ENCODE results near the gene AP1S2. TPM values are rescaled to one million over a fixed set of nuclear protein-coding genes. Genes with fewer than 3 reads are reported as not detected.
A peak's percentile ranks its signal among the peaks of the same experiment; 100 is the strongest.

Gene AP1S2
- total and polyA plus RNA-seq, 10 donors = 23.3 to 133 (median 64.7) TPM

DNA sequence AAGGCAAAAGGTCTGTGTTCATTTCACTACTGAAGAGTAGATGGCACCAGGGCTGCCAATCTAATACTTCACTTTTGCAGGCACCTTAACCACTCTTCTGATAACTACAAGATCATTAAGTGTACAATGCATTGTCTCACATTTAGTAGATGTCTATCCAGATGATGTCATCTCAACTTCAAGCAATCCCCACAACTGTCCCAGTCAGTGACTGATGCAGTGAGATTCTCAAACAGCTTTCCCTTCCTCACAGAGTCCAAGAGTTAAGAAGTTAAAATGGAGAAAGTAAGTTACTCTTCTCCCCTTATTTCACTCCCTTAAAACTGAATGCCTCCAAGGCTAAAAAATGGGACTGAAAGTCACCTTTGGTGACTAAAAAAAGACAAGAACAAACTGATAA lies 10.7 kb downstream of the AP1S2 start:
- peaks cover 0 to 54% (median 3%) of the 10 kb centered on the region in 6 donors for H3K36me3 ChIP-seq

DNA sequence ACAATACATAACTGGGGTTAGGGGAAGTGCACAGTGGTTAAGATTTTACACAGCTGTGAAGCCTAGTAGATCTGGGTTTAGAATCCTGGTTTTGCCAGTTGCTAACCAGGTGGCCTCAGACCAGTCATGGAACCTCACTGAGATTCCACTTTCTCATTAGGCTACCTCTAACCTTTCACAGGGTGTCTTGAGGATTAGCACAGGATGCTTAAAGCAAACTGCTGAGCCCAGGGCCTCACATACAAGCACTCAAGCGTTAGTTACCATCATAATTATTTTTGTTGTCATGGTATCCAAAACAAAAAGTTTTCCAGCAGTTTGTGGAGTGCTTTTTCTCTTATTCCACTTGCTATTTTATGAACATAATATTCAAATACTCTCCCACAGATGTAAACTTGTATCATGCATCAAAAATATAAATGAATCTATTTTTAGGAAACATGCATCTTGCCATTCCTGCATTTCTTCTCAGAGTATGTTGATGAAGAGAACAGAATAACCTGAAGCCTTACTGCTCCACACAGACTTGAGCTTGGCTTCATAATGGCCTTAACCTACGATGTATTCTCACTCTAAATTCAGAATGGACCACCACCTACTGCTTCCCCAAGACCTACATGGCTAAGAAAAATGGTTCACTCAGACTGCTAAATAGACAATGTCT lies 12.6 kb downstream of the AP1S2 start:
- intact Hi-C loops (cut with DNase I; ENCODE audit: low total_unique reads) = no loop called here
- Histone ChIP-seq H3K4me3 (no peak overlapping the region), H3K9me3 (no peaks in the 10 kb centered on the region), H3K27ac (no peak overlapping the region), H3K27me3 (replicated peaks in 1 of 7) (no peaks in the 10 kb centered on the region), H3K4me1 (no peaks in the 10 kb centered on the region), H3K36me3 (peaks cover 0 to 54% (median 3%) of the 10 kb centered on the region in 6 donors)
- TF ChIP-seq POLR2AphosphoS5 (IDR thresholded peaks at IDR 0.05) (no peak), POLR2A (IDR thresholded peaks at IDR 0.05) (no peak)
- TF ChIP-seq, protein P1, sequence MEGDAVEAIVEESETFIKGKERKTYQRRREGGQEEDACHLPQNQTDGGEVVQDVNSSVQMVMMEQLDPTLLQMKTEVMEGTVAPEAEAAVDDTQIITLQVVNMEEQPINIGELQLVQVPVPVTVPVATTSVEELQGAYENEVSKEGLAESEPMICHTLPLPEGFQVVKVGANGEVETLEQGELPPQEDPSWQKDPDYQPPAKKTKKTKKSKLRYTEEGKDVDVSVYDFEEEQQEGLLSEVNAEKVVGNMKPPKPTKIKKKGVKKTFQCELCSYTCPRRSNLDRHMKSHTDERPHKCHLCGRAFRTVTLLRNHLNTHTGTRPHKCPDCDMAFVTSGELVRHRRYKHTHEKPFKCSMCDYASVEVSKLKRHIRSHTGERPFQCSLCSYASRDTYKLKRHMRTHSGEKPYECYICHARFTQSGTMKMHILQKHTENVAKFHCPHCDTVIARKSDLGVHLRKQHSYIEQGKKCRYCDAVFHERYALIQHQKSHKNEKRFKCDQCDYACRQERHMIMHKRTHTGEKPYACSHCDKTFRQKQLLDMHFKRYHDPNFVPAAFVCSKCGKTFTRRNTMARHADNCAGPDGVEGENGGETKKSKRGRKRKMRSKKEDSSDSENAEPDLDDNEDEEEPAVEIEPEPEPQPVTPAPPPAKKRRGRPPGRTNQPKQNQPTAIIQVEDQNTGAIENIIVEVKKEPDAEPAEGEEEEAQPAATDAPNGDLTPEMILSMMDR (IDR thresholded peaks at IDR 0.05 in 8 of 11, conservative IDR thresholded peaks at IDR 0.05 in 3 of 11) = no peak
- DNase-seq = no peak
- WGBS, 5 donors = 83 to 97% (median 94%) methylated on average over 2 of the region's 2 CpGs

More for the DNA sequence above, 10.7 kb downstream of the AP1S2 start:
- Histone ChIP-seq H3K9me3 (no peaks in the 10 kb centered on the region), H3K27me3 (replicated peaks in 1 of 7) (no peaks in the 10 kb centered on the region), H3K4me1 (peaks cover 0 to 12% (median 0%) of the 10 kb centered on the region in 6 donors), H3K4me3 (no peak overlapping the region), H3K27ac (no peak overlapping the region)
- intact Hi-C loops (cut with DNase I; ENCODE audit: low total_unique reads) = no loop called here
- no peak for DNase-seq
- TF ChIP-seq, protein P1 (IDR thresholded peaks at IDR 0.05 in 8 of 11, conservative IDR thresholded peaks at IDR 0.05 in 3 of 11) = no peak
- TF ChIP-seq POLR2AphosphoS5 (IDR thresholded peaks at IDR 0.05) = no peak
- no peak for TF ChIP-seq POLR2A (IDR thresholded peaks at IDR 0.05)

DNA sequence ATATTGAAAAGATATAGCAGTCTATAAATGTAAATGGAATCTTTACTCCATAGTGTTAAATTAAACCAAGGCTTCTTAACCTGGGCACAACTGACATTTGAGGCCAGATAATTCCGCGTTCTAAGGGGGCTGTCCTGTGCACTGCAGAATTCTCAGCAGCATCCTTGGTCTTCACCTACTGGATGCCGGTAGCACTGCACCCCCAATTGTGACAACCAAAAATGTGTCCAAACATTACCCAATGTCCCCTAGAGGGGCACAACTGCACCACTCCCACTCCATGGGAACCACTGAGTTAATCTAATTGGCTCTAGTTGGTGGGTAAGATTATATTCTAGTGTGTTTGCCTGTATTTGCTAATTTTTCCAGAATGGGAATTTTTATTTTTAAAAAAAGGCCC lies 16.6 kb downstream of the AP1S2 start:
- no peaks in the 10 kb centered on the region for H3K27me3 ChIP-seq (replicated peaks in 1 of 7)
- TF ChIP-seq, protein P1 (IDR thresholded peaks at IDR 0.05 in 8 of 11, conservative IDR thresholded peaks at IDR 0.05 in 3 of 11) = peak in 1 of 11 experiments; percentile 19
- no peak for TF ChIP-seq POLR2A (IDR thresholded peaks at IDR 0.05)
- WGBS, 5 donors = 92 to 100% (median 94%) methylated on average over 3 of the region's 3 CpGs
- no peaks in the 10 kb centered on the region for H3K9me3 ChIP-seq
- H3K27ac ChIP-seq = no peak overlapping the region
- peaks cover 0 to 33% (median 2%) of the 10 kb centered on the region in 6 donors for H3K36me3 ChIP-seq
- H3K4me3 ChIP-seq = no peak overlapping the region
- H3K4me1 ChIP-seq = no peaks in the 10 kb centered on the region
- no peak for DNase-seq
- intact Hi-C loops (cut with DNase I; ENCODE audit: low total_unique reads) = no loop called here

DNA sequence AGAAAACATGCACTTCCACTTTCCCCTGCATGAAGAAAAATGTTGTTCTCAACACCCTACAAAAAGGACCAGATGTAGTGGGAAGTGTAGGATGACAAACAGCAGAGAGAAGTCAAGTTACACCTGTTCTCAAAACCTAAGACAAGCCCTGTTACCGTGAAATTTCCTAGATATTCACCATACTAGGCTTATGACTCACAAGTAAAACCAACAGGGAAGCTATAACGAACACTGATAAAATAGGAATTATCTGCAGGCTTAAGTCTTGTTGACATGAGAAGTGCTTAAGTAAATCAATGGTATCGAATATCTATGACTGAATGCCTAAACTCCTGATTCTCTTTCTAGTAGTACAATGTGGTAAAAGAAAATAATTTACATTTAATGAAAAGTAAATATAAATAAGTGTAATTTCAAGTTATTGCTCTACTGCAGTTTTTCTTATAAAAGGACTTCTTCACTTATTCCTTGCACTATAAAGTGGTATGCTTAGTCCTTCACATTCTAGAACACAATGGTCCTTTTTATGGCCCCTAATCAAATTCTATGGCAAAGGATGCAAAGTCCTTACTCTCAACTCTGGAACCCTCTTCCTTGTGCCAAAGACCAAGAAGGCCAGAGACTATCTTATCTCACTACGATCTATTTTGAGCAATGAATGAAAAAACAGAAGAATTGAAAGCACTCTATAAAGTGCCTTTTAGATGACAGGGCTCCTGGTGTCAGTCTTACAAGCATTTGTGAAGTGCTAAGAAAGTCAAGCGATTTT lies 19.6 kb downstream of the AP1S2 start:
- TF ChIP-seq POLR2AphosphoS5 (IDR thresholded peaks at IDR 0.05) (no peak), POLR2A (IDR thresholded peaks at IDR 0.05) (no peak)
- TF ChIP-seq, protein P1 (IDR thresholded peaks at IDR 0.05 in 8 of 11, conservative IDR thresholded peaks at IDR 0.05 in 3 of 11) = no peak
- 87 to 95% (median 91%) methylated on average over 5 of the region's 5 CpGs for WGBS, 5 donors
- intact Hi-C loops (cut with DNase I; ENCODE audit: low total_unique reads) = no loop called here

More for the DNA sequence above, 19.6 kb downstream of the AP1S2 start:
- no peaks in the 10 kb centered on the region for H3K9me3 ChIP-seq
- DNase-seq = no peak
- no peaks in the 10 kb centered on the region for H3K4me1 ChIP-seq
- H3K27ac ChIP-seq = no peak overlapping the region
- no peaks in the 10 kb centered on the region for H3K27me3 ChIP-seq (replicated peaks in 1 of 7)
- no peak overlapping the region for H3K4me3 ChIP-seq
- peaks cover 0 to 21% (median 3%) of the 10 kb centered on the region in 6 donors for H3K36me3 ChIP-seq

Data from spleen (tissue), 11 donors.